HCT116 (cell line): ENCODE data around the gene FSIP1. TPM values are rescaled to one million over a fixed set of nuclear protein-coding genes. Genes with fewer than 3 reads are reported as not detected.

ENCODE experiments used
- ATAC-seq: fragments of 200-7000 bp; cut with Tn5 transposase; 2 replicates; pipeline ENCODE4 v1.9.1; 2020; ENCODE audit warnings: mild to moderate bottlenecking, moderate library complexity
- BruUV-seq: library from RNA; stranded (reverse); fragments of 400-500 nt; replicated peaks from 2 replicates; lab custom pipeline; 2021; lab: Mats Ljungman, UMichigan
- CTCF ChIA-PET: fragments of 300-600 bp; sonication (Branson Sonifier 250); formaldehyde crosslinking; loops from one replicate; lab custom pipeline; 2021; ENCODE audit warnings: antibody characterized with exemption; lab: Charles Lee
- POLR2A ChIA-PET: fragments of 300-600, 350-600 bp; sonication (Branson Sonifier 250); formaldehyde crosslinking; loops from one replicate; lab custom pipeline; 2021; ENCODE audit warnings: antibody characterized with exemption; lab: Charles Lee
- RAD21 ChIA-PET, 2 experiments: fragments of 300-600 bp; sonication (Branson Sonifier 250); formaldehyde crosslinking; loops; one replicate each; lab custom pipeline; 2023; ENCODE audit warnings: low total read pairs in 2 of 2; ENCODE audit not compliant: uncharacterized antibody in 2 of 2, unreplicated experiment in 2 of 2, low non-redundant PET in 1 of 2; lab: Charles Lee
- DNase-seq: peaks from one replicate; pipeline ENCODE4 v3.0.0-alpha.2; 2010; ENCODE audit warnings: low read depth, low spot score
- H2AFZ ChIP-seq: fragments of 200-600 bp; shearing (Covaris generic), sonication (generic); 2 replicates; pipeline ENCODE4 v1.6.1; 2017; ENCODE audit warnings: low read depth, mixed run types, mixed read lengths, antibody characterized with exemption, low read length; ENCODE audit not compliant: poor library complexity, severe bottlenecking
- H3K27ac ChIP-seq: 2 replicates; pipeline ENCODE4 v1.5.1; 2012; ENCODE audit warnings: low read depth, low read length
- H3K27me3 ChIP-seq: fragments of 200-600 bp; sonication (generic); 2 replicates; pipeline ENCODE4 v1.6.1; 2016; ENCODE audit warnings: mixed run types, low read length, mixed read lengths; ENCODE audit not compliant: insufficient read depth
- H3K36me3 ChIP-seq, 2 experiments: fragments of 200-500 bp in 1 of 2; fragments of 200-600 bp in 1 of 2; sonication (Bioruptor generic) in 1 of 2; sonication (generic) in 1 of 2; 2 replicates each; pipeline versions ENCODE4 v1.5.1 to v1.6.1; 2014 to 2016; ENCODE audit warnings: low read length in 2 of 2, inconsistent platforms in 1 of 2, mixed read lengths in 1 of 2, mixed run types in 1 of 2; ENCODE audit not compliant: insufficient read depth in 2 of 2, control insufficient read depth in 1 of 2
- H3K4me1 ChIP-seq, 2 experiments: fragments of 200-600 bp in 1 of 2; sonication (generic) in 1 of 2; 2 replicates each; pipeline versions ENCODE4 v1.5.1 to v1.6.1; 2012 to 2017; ENCODE audit warnings: low read length in 2 of 2, inconsistent platforms in 1 of 2, mild to moderate bottlenecking in 1 of 2, mixed read lengths in 1 of 2, mixed run types in 1 of 2, moderate library complexity in 1 of 2; ENCODE audit not compliant: insufficient read depth in 2 of 2, control insufficient read depth in 1 of 2
- H3K4me2 ChIP-seq: fragments of 200-600 bp; sonication (generic); 2 replicates; pipeline ENCODE4 v1.6.1; 2017; ENCODE audit warnings: mixed run types, low read length, mixed read lengths
- H3K4me3 ChIP-seq, 2 experiments: fragments of 200-600 bp in 1 of 2; sonication (generic) in 1 of 2; replicated peaks in 1 of 2; 2 replicates each; pipeline ENCODE4 v1.5.1; 2011 to 2016; ENCODE audit warnings: low read length in 2 of 2, control low read depth in 1 of 2, low read depth in 1 of 2, mild to moderate bottlenecking in 1 of 2, mixed read lengths in 1 of 2, mixed run types in 1 of 2
- H3K79me2 ChIP-seq: fragments of 200-600 bp; sonication (generic); 2 replicates; pipeline ENCODE4 v1.6.1; 2017; ENCODE audit warnings: mild to moderate bottlenecking, mixed run types, low read length, moderate library complexity, mixed read lengths; ENCODE audit not compliant: insufficient read depth
- H3K9ac ChIP-seq: fragments of 200-600 bp; sonication (generic); 2 replicates; pipeline ENCODE4 v1.6.1; 2016; ENCODE audit warnings: low read length, mixed read lengths
- H3K9me2 ChIP-seq: fragments of 200-600 bp; sonication (generic), shearing (Covaris generic); 2 replicates; pipeline ENCODE4 v1.6.1; 2017; ENCODE audit warnings: mixed run types, mild to moderate bottlenecking, moderate library complexity; ENCODE audit not compliant: insufficient read depth
- H3K9me3 ChIP-seq, 2 experiments: fragments of 200-500 bp in 1 of 2; fragments of 200-600 bp in 1 of 2; sonication (Bioruptor generic) in 1 of 2; sonication (generic) in 1 of 2; 2 replicates each; pipeline ENCODE4 v1.6.1; 2014 to 2017; ENCODE audit warnings: low read length in 2 of 2, mixed read lengths in 2 of 2, inconsistent platforms in 1 of 2, low read depth in 1 of 2, mild to moderate bottlenecking in 1 of 2, mixed run types in 1 of 2, moderate library complexity in 1 of 2; ENCODE audit not compliant: control insufficient read depth in 1 of 2, insufficient read depth in 1 of 2
- H4K20me1 ChIP-seq: fragments of 200-600 bp; sonication (generic), shearing (Covaris generic); 2 replicates; pipeline ENCODE4 v1.6.1; 2017; ENCODE audit warnings: mixed run types, mild to moderate bottlenecking, moderate library complexity; ENCODE audit not compliant: insufficient read depth
- CEBPB ChIP-seq: IDR thresholded peaks from 2 replicates; pipeline ENCODE4 v1.6.1; 2012; ENCODE audit warnings: low read depth
- CTCF ChIP-seq, 3 experiments: fragments of 200-600 bp in 1 of 3; sonication (generic) in 1 of 3; IDR thresholded peaks in 2 of 3; conservative IDR thresholded peaks in 1 of 3; 2 replicates each; pipeline ENCODE4 v1.5.1; 2012 to 2017; ENCODE audit warnings: low read depth in 2 of 3, low read length in 2 of 3, antibody characterized with exemption in 1 of 3, borderline replicate concordance in 1 of 3, control low read depth in 1 of 3, mild to moderate bottlenecking in 1 of 3, mixed read lengths in 1 of 3, mixed run types in 1 of 3, moderate library complexity in 1 of 3; ENCODE audit not compliant: insufficient read depth in 1 of 3
- EGR1 ChIP-seq: IDR thresholded peaks from 2 replicates; pipeline ENCODE4 v1.6.1; 2012; ENCODE audit warnings: low read depth
- ELF1 ChIP-seq: IDR thresholded peaks from 2 replicates; pipeline ENCODE4 v1.6.1; 2012; ENCODE audit warnings: low read depth, borderline replicate concordance
- EZH2 ChIP-seq: fragments of 200-600 bp; sonication (generic); IDR thresholded peaks from 2 replicates; pipeline ENCODE4 v1.6.1; 2017; ENCODE audit warnings: antibody characterized with exemption, mixed run types
- JUND ChIP-seq: IDR thresholded peaks from 2 replicates; pipeline ENCODE4 v1.6.1; 2012
- POLR2A ChIP-seq: IDR thresholded peaks from 2 replicates; pipeline ENCODE4 v1.7.0; 2011; ENCODE audit warnings: borderline replicate concordance; ENCODE audit not compliant: insufficient read depth, insufficient read length; ENCODE audit errors: extremely low read depth
- POLR2AphosphoS5 ChIP-seq: IDR thresholded peaks from 2 replicates; pipeline ENCODE4 v1.6.1; 2011; ENCODE audit warnings: mild to moderate bottlenecking, low read depth, low read length, moderate library complexity
- RAD21 ChIP-seq: IDR thresholded peaks from 2 replicates; pipeline ENCODE4 v1.6.1; 2012; ENCODE audit warnings: low read depth, mild to moderate bottlenecking
- REST ChIP-seq: IDR thresholded peaks from 2 replicates; pipeline ENCODE4 v1.6.1; 2012; ENCODE audit warnings: low read depth
- SIN3A ChIP-seq: IDR thresholded peaks from 2 replicates; pipeline ENCODE4 v1.6.1; 2012; ENCODE audit warnings: low read depth
- TCF7L2 ChIP-seq: IDR thresholded peaks from 2 replicates; pipeline ENCODE4 v1.7.0; 2011; ENCODE audit warnings: borderline replicate concordance, inconsistent platforms; ENCODE audit not compliant: insufficient read depth, insufficient read length; ENCODE audit errors: extremely low read depth
- ZBTB33 ChIP-seq: IDR thresholded peaks from 2 replicates; pipeline ENCODE4 v1.6.1; 2011; ENCODE audit warnings: mild to moderate bottlenecking, low read length, moderate library complexity; ENCODE audit not compliant: insufficient replicate concordance; ENCODE audit errors: extremely low read depth
- ZFX ChIP-seq: fragments of 450-650 bp; IDR thresholded peaks from 2 replicates; pipeline ENCODE4 v1.6.1; 2017
- ZNF274 ChIP-seq: fragments of 200-500 bp; sonication (Bioruptor generic); IDR thresholded peaks from 2 replicates; pipeline ENCODE4 v1.6.1; 2014; ENCODE audit warnings: mild to moderate bottlenecking, low read depth, low read length, inconsistent platforms
- intact Hi-C: fragments of 100-400 bp; cut with micrococcal nuclease; formaldehyde crosslinking; loops from 2 replicates; pipeline ENCODE4 v1.10.0; 2022
- total RNA-seq: library from RNA; stranded (reverse); gene quantifications from one replicate; pipeline ENCODE4 v1.2.1, GENCODE V29; 2021; ENCODE audit not compliant: unreplicated experiment
- TF ChIP-seq, protein P1 (sequence below): IDR thresholded peaks from 2 replicates; pipeline ENCODE4 v1.6.1; 2012

FSIP1 gene
- total RNA-seq, 1 experiment from 2014 or later, result 0.42 TPM

GRCh38 chr15:39591141-39591895, 191.3 kb downstream of the FSIP1 start:
- TF ChIP-seq EZH2, result no peak
- no peak for TF ChIP-seq ELF1
- no peak for TF ChIP-seq POLR2A
- no peak for TF ChIP-seq POLR2AphosphoS5
- TF ChIP-seq CEBPB, result no peak
- no peak for TF ChIP-seq CTCF (IDR thresholded peaks at IDR 0.05 in 2 of 3, conservative IDR thresholded peaks at IDR 0.05 in 1 of 3; ENCODE audit: borderline replicate concordance in 1 of 3, insufficient read depth in 1 of 3, low read depth in 2 of 3, low read length in 2 of 3)
- TF ChIP-seq ZFX, result no peak
- TF ChIP-seq SIN3A, result no peak
- TF ChIP-seq RAD21, result no peak
- no peak for TF ChIP-seq EGR1
- TF ChIP-seq REST, result no peak
- TF ChIP-seq, protein P1, sequence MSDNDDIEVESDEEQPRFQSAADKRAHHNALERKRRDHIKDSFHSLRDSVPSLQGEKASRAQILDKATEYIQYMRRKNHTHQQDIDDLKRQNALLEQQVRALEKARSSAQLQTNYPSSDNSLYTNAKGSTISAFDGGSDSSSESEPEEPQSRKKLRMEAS, result no peak
- no peak for TF ChIP-seq ZNF274
- TF ChIP-seq JUND, result no peak
- TF ChIP-seq TCF7L2, result no peak
- TF ChIP-seq ZBTB33, result no peak

More at GRCh38 chr15:39591141-39591895, 191.3 kb downstream of the FSIP1 start:
- H3K79me2 ChIP-seq, result no peaks in the 10 kb centered on the region
- H3K27me3 ChIP-seq, result no peaks in the 10 kb centered on the region
- no peak for DNase-seq
- H3K36me3 ChIP-seq, result peaks cover 12 to 36% of the 10 kb centered on the region in 2 experiments; a peak in 3 of 4 replicates
- intact Hi-C loops, result no loop called here
- no TSS peak for BruUV-seq
- H3K9me3 ChIP-seq, result no peaks in the 10 kb centered on the region
- CTCF ChIA-PET, result interaction anchor here (1.0 to 2.6 kb wide), 2 partner anchors 11 to 165 kb away, joined by 3 to 8 read pairs; partner anchors contain the start of gene THBS1
- RAD21 ChIA-PET, result no interaction called here
- no peaks in the 10 kb centered on the region for H4K20me1 ChIP-seq
- H3K4me2 ChIP-seq, result no peak overlapping the region
- H3K27ac ChIP-seq, result no peak overlapping the region
- no peak overlapping the region for H3K9ac ChIP-seq
- no peak overlapping the region for H2AFZ ChIP-seq
- POLR2A ChIA-PET, result no interaction called here
- H3K9me2 ChIP-seq, result no peaks in the 10 kb centered on the region
- H3K4me3 ChIP-seq, result no peak overlapping the region
- no peak for ATAC-seq
- H3K4me1 ChIP-seq, result no peaks in the 10 kb centered on the region
